ENCODE data around the gene MYH10.

Gene MYH10

DNA sequence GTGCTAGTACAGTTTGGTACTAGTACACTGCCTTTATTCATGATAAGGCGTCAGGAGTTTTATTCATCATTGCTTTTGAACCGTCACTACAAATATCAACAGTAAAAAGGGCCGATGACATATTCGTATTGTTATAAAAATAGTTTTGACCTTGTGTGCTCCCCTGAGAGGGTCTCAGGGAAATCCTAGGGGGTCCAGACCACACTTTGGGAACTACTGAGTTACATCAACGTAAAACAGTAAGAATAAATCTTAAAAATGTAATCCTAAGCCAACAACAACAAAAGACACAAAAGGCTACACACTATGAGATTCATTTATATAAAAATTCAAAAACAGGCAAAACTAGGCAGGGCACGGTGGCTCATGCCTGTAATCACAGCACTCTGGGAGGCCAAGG lies 11.2 kb downstream of the MYH10 start:
- POLR2A ChIA-PET = no interaction called here
- CTCF ChIA-PET = no interaction called here

GRCh38 chr17:8618825-8619224 lies 11.7 kb downstream of the MYH10 start:
- CTCF ChIA-PET = no interaction called here
- TF ChIP-seq, protein P1, sequence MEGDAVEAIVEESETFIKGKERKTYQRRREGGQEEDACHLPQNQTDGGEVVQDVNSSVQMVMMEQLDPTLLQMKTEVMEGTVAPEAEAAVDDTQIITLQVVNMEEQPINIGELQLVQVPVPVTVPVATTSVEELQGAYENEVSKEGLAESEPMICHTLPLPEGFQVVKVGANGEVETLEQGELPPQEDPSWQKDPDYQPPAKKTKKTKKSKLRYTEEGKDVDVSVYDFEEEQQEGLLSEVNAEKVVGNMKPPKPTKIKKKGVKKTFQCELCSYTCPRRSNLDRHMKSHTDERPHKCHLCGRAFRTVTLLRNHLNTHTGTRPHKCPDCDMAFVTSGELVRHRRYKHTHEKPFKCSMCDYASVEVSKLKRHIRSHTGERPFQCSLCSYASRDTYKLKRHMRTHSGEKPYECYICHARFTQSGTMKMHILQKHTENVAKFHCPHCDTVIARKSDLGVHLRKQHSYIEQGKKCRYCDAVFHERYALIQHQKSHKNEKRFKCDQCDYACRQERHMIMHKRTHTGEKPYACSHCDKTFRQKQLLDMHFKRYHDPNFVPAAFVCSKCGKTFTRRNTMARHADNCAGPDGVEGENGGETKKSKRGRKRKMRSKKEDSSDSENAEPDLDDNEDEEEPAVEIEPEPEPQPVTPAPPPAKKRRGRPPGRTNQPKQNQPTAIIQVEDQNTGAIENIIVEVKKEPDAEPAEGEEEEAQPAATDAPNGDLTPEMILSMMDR (IDR thresholded peaks at IDR 0.05; ENCODE audit: insufficient read depth, low read length, missing control alignments) = no peak
- no peak for DNase-seq (ENCODE audit: low read depth, low spot score)
- POLR2A ChIA-PET = no interaction called here
- no peak overlapping the region for H3K4me3 ChIP-seq (ENCODE audit: low read depth, low read length)

More for the DNA sequence above, 11.2 kb downstream of the MYH10 start:
- TF ChIP-seq, protein P1 (IDR thresholded peaks at IDR 0.05; ENCODE audit: insufficient read depth, low read length, missing control alignments) = no peak
- H3K4me3 ChIP-seq (ENCODE audit: low read depth, low read length) = no peak overlapping the region
- no peak for DNase-seq (ENCODE audit: low read depth, low spot score)

- H3K4me3 ChIP-seq (ENCODE audit: low read depth, low read length) = no peak overlapping the region
- TF ChIP-seq, protein P1 (IDR thresholded peaks at IDR 0.05; ENCODE audit: insufficient read depth, low read length, missing control alignments) = no peak
- DNase-seq (ENCODE audit: low read depth, low spot score) = no peak
- CTCF ChIA-PET = no interaction called here
- POLR2A ChIA-PET = no interaction called here
Measured at GRCh38 chr17:8614988-8615387, 15.5 kb downstream of the MYH10 start.

DNA sequence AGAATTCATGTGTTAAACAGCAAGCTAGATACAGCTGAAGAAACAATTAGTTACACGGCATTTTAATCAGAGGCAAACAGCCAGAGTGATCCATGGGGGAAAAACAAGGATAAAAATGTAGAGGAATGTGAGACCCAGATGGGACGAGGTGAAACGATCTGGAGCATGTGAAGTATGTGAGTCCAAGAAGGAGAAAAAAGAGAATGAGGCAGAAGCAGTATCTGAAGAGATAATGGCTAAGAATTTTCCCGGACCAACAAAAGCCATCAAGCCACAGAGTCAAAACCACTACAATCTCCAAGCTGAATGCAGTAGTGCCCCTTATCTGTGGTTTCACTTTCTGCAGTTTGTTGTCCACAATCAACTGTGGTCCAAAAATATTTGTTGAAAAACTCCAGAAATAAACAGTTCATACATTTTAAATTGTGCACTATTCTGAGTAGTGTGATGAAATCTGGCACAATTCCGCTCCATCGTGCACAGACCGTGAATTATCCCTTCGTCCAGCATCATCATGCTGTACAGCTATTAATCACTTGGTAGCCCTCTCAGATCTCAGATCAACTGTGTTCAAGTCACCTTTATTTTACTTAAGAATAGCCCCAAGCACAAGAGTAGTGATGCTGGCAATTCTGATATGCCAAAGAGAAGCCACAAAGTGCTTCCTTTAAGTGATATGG lies 18.8 kb downstream of the MYH10 start:
- TF ChIP-seq, protein P1 (IDR thresholded peaks at IDR 0.05; ENCODE audit: insufficient read depth, low read length, missing control alignments) = no peak
- ChIA-PET POLR2A (interaction anchor here (1.2 kb wide), 1 partner anchor 10 kb away, joined by 4 read pairs; no protein-coding TSS in a partner anchor), CTCF (interaction anchor here (1.9 kb wide), 1 partner anchor 10 kb away, joined by 4 read pairs; no protein-coding TSS in a partner anchor)
- H3K4me3 ChIP-seq (ENCODE audit: low read depth, low read length) = peak overlapping the region; percentile 42
- DNase-seq (ENCODE audit: low read depth, low spot score) = no peak

DNA sequence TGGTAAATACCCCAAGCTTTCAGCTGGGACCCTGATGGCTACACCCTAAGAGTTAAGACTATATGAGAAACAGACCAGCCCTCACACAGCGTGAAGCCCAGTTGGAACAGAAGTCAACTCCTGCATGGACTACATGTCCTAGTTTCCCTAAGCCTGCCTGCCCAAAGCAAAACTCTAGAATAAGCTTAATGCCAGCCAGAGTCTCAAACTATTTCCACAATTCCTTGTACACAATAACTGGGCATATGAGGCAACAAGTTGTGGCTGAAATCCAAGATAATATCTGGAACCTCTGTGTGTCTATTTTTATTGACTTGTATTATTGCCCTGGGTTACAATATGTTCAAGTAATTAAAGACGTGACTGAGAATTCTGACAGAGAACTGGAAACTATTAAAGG lies 19.4 kb downstream of the MYH10 start:
- TF ChIP-seq, protein P1 (IDR thresholded peaks at IDR 0.05; ENCODE audit: insufficient read depth, low read length, missing control alignments) = no peak
- H3K4me3 ChIP-seq (ENCODE audit: low read depth, low read length) = 0 out of 2 replicates have a peak overlapping the region, but pooled peaks have one; percentile 10
- ChIA-PET POLR2A (interaction anchor here (1.2 kb wide), 1 partner anchor 10 kb away, joined by 4 read pairs; no protein-coding TSS in a partner anchor), CTCF (interaction anchor here (1.9 kb wide), 1 partner anchor 9 kb away, joined by 4 read pairs; no protein-coding TSS in a partner anchor)
- no peak for DNase-seq (ENCODE audit: low read depth, low spot score)

DNA sequence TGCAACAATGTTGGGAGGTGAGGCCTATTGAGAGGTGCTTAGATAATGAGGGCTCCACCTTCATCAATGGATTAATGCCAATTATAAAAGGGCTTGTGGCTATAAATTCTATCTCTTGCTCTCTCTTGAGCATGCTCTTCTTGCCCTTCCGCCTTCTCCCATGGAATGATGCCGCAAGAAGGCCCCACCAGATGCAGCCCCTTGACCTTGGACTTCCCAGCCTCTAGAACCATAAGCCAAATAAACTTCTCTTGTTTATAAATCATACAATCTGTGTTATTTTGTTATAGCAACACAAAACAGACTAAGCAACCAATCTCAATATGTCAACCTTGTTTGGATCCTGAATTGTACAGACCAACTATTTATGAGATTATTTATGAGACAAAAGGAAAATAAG lies 20.0 kb downstream of the MYH10 start:
- no peak for DNase-seq (ENCODE audit: low read depth, low spot score)
- ChIA-PET POLR2A (interaction anchor here (1.2 kb wide), 1 partner anchor 11 kb away, joined by 4 read pairs; no protein-coding TSS in a partner anchor), CTCF (interaction anchor here (1.9 kb wide), 1 partner anchor 9 kb away, joined by 4 read pairs; no protein-coding TSS in a partner anchor)
- TF ChIP-seq, protein P1 (IDR thresholded peaks at IDR 0.05; ENCODE audit: insufficient read depth, low read length, missing control alignments) = no peak
- no peak overlapping the region for H3K4me3 ChIP-seq (ENCODE audit: low read depth, low read length)
